Ectodermal cell (in vitro differentiated cells): ENCODE measurements around the gene SORCS2.

Experiments used
- H3K27ac ChIP-seq: 2 replicates; pipeline ENCODE4 v1.7.0; 2013; ENCODE audit warnings: mild to moderate bottlenecking, low read depth, low read length; ENCODE audit not compliant: insufficient read depth, poor library complexity, severe bottlenecking
- H3K27me3 ChIP-seq: 2 replicates; pipeline ENCODE4 v1.7.0; 2013; ENCODE audit warnings: mild to moderate bottlenecking, low read length; ENCODE audit not compliant: insufficient read depth, control insufficient read depth, poor library complexity, severe bottlenecking
- H3K36me3 ChIP-seq: one replicate; pipeline ENCODE4 v1.7.0; 2013; ENCODE audit warnings: low read length; ENCODE audit not compliant: control insufficient read depth, insufficient read depth
- H3K4me1 ChIP-seq: one replicate; pipeline ENCODE4 v1.7.0; 2013; ENCODE audit warnings: low read length; ENCODE audit not compliant: control insufficient read depth, insufficient read depth
- H3K4me3 ChIP-seq: 2 replicates; pipeline ENCODE4 v1.7.0; 2013; ENCODE audit warnings: low read depth, low read length, control low read depth; ENCODE audit not compliant: insufficient read depth
- H3K9me3 ChIP-seq: 2 replicates; pipeline ENCODE4 v1.7.0; 2013; ENCODE audit warnings: mild to moderate bottlenecking, low read length, moderate library complexity; ENCODE audit not compliant: control insufficient read depth
- WGBS, 2 experiments: methylation state at CpG; one replicate each; pipeline ENCODE4 v1.1.7; 2013; ENCODE audit warnings: missing lambda C conversion rate in 2 of 2; 5-methylcytosine and 5-hydroxymethylcytosine counted together

The SORCS2 gene

DNA sequence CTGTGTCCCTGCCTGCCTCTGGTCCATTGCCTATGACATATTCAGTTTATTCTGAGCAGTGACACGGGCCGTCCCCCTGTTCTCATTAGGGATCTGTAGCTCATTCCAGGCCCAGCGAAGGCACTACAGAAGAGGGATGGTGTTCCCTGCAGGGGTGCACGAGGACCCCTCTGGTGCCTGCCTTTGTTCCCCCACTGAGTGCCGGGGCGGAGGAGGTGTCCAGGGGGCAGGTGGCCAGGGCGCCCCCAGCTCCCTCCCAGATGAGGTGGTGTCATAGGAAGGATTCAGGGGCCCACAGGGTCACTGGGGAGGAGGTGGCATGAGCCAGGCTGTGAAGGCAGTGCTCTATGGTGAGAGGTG, 61.0 kb downstream of the SORCS2 start:
- Histone ChIP-seq H3K27me3 (no peaks in the 10 kb centered on the region), H3K9me3 (no peaks in the 10 kb centered on the region), H3K4me3 (no peak overlapping the region), H3K4me1 (peaks cover 6% of the 10 kb centered on the region), H3K27ac (no peak overlapping the region), H3K36me3 (no peaks in the 10 kb centered on the region)
- WGBS, 2 experiments = 77 to 81% methylated on average over 7 of the region's 7 CpGs

DNA sequence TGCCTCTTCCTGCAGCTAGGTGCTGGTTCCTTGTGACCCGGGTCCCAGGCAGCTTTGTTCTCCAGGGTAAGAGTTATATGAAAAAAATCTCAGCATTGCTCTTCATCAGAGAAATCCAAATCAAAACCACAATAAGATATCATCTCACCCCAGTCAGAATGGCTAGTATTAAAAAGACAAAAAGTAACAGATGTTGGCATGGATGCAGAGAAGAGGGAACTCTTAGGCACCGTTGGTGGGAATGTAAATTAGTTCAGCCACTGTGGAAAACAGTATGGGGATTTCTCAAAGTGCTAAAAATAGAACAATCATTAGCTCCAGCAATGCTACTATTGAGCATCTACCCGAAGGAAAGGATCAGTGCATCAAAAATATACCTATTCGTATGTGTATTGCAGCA, 61.5 kb downstream of the SORCS2 start:
- H3K36me3 ChIP-seq = no peaks in the 10 kb centered on the region
- no peak overlapping the region for H3K4me3 ChIP-seq
- WGBS, 2 experiments = 85 to 86% methylated on average over 4 of the region's 4 CpGs
- no peaks in the 10 kb centered on the region for H3K27me3 ChIP-seq
- no peaks in the 10 kb centered on the region for H3K9me3 ChIP-seq
- no peak overlapping the region for H3K27ac ChIP-seq
- H3K4me1 ChIP-seq = peaks cover 6% of the 10 kb centered on the region

DNA sequence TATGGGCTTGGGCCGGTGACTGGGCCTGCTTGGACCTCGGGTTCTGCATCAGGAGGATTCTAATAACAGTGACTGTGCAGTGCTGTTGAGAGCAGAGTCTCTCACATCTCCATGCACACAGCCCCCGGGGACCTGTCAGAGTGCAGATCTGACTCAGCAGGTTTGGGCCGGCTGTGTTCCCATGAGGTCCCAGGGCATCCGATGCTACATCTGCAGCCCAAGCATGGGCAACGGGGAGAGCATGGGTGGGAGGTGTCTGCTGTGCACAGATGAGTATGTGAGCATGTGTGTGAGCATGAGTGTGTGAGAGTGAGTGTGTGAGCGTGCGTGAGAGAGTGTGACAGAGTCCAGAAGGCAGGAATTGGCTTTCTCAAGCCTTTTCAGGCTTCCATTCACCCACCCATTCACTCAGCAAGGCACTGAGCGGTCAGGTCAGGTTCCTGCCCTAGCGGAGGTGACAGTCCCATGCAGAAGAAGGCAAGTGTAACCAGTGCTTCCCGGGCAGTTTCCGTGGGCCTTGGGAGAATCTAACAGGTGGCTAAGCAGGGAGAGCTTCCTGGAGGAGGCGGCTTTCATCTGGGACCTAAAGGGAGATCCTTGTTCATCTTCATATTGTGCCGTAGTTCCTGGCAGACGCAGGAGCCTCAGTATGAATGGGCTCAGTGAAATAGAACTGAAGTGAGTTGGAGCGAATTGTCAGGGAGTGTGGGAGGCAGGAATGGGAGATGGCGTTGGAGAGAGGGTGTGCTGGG, 62.6 kb downstream of the SORCS2 start:
- Histone ChIP-seq H3K4me1 (peaks cover 6% of the 10 kb centered on the region), H3K27ac (no peak overlapping the region), H3K36me3 (no peaks in the 10 kb centered on the region), H3K9me3 (no peaks in the 10 kb centered on the region), H3K4me3 (no peak overlapping the region), H3K27me3 (no peaks in the 10 kb centered on the region)
- 94% methylated on average over 17 of the region's 17 CpGs for WGBS, 2 experiments

DNA sequence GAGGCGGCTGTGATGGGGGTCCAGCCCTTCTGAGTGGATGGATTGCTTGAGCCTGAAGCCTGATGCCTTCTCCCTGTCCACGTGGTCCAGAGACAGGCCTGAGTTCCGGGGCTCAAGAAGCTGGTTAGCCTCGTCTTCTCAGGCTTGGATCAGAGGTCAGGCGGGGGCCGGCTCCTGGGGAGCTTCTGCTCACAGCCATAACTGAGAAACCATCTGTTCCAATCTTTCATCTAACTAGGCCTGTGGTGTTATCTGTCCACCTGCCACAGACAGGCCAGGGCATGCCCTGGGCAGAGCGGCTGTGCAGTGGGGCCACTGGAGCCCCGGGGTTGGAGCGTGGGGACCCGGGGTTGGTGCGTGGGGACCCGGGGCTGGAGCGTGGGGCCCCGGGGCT, 63.1 kb downstream of the SORCS2 start:
- H3K27me3 ChIP-seq = no peaks in the 10 kb centered on the region
- H3K4me3 ChIP-seq = no peak overlapping the region
- 91 to 95% methylated on average over 14 of the region's 14 CpGs for WGBS, 2 experiments

DNA sequence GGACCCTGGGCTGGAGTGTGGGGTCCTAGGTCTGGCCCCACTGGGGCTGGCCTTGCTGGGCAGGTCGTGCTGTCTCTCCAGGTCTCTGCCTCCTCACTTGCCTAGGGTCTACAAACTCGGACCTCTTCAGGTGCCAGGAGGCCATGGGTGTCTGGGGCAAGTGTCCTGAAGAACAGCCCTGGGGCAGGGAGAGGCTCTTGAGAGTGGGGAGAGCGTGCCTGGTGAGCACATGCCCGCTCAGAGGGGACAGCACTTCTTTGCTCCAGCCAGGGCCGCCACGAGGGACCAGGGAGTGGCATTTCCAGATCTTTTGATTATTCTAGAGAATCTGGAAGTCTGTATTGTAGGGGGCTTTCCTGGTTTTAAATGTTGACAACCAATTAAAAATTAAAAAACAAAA, 63.7 kb downstream of the SORCS2 start:
- no peaks in the 10 kb centered on the region for H3K27me3 ChIP-seq
- H3K27ac ChIP-seq = no peak overlapping the region
- H3K4me3 ChIP-seq = no peak overlapping the region
- 93 to 94% methylated on average over 6 of the region's 6 CpGs for WGBS, 2 experiments
- no peaks in the 10 kb centered on the region for H3K36me3 ChIP-seq
- peaks cover 6% of the 10 kb centered on the region for H3K4me1 ChIP-seq
- no peaks in the 10 kb centered on the region for H3K9me3 ChIP-seq

More for the DNA sequence above, 63.1 kb downstream of the SORCS2 start:
- H3K36me3 ChIP-seq = no peaks in the 10 kb centered on the region
- H3K9me3 ChIP-seq = no peaks in the 10 kb centered on the region
- peaks cover 6% of the 10 kb centered on the region for H3K4me1 ChIP-seq
- no peak overlapping the region for H3K27ac ChIP-seq

DNA sequence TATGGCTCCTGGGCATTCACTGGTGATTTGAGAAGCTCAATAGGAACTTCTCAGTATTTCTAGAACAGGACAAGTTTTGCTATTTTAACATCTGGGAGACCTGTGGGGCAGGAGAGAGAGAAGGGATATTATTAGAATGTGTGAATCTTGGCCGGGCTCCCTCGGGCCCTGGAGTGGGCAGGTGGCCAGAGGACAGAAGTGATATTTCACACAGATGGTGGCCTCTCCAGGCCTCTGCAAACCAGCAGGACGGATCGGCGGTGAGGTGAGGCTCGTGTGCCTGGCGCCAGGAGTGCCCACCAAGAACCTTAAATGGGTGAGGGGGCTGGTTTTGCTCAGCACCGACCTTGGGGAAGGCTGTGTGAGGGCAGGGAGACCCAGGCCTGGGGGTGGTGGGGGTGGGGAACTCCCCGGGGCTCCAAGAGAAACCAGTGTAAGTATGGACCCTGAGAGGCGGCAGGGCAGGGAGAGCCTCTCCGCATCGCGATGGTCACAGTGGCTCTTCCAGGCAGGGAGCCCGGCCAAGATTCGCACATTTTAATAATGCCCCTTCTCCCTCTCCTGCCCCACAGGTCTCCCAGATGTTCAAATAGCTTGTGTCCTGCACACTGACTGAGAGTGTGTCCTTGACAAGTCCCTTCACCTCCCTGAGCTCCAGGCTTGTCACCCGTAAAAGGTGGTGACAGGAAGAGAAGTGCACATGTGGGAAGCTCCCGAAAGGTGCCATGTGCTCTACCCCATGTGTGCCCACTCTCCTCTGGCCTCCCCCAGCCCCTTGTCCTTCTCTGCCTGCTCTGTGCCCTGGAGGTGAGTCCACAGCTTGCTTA, 64.9 kb downstream of the SORCS2 start:
- H3K9me3 ChIP-seq = no peaks in the 10 kb centered on the region

DNA sequence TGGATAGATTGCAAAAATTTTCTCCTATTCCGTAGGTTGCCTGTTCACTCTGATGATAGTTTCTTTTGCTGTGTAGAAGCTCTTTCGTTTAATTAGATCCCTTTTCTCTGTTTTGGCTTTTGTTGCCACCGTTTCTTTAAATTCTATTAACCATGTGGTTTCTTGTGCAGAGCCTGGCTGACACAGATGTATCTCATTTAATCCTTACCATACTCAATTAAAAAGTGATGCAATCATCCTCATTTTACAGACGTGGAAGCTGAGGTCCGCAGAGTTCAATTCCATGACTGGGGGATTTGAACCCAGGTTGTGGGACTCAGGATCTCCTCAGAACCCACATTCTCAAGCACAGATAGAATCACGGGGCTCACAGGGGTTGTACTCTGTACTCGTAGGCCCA, 66.7 kb downstream of the SORCS2 start:
- H3K4me1 ChIP-seq = no peaks in the 10 kb centered on the region
- H3K36me3 ChIP-seq = no peaks in the 10 kb centered on the region
- no peaks in the 10 kb centered on the region for H3K9me3 ChIP-seq
- no peaks in the 10 kb centered on the region for H3K27me3 ChIP-seq
- no peak overlapping the region for H3K27ac ChIP-seq
- H3K4me3 ChIP-seq = no peak overlapping the region
- WGBS, 2 experiments = 93 to 94% methylated on average over 7 of the region's 7 CpGs

More for the DNA sequence above, 64.9 kb downstream of the SORCS2 start:
- Histone ChIP-seq H3K36me3 (no peaks in the 10 kb centered on the region), H3K27ac (no peak overlapping the region), H3K4me1 (peaks cover 6% of the 10 kb centered on the region), H3K27me3 (no peaks in the 10 kb centered on the region), H3K4me3 (no peak overlapping the region)
- 87 to 89% methylated on average over 17 of the region's 17 CpGs for WGBS, 2 experiments

DNA sequence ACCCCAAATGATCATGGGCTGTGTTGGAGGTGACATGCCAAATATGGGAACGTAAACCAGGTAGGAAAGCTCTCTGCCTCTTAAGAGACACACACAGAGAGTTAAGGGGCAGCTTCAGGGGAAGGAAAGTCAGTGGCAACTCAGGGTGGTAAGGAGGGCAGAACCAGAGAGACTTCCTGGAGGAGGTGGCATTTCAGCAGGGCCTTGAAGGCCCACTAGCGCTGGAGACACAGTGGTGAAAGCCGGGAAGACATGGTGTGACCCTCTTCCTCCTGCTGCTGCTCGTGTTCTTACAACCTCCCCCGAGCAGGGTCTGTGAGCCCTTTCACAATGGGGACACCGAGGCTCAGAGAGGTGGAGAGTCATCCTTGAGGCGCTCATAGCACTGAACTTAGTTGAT, 68.2 kb downstream of the SORCS2 start:
- H3K27me3 ChIP-seq = no peaks in the 10 kb centered on the region
- no peaks in the 10 kb centered on the region for H3K9me3 ChIP-seq
- H3K4me1 ChIP-seq = no peaks in the 10 kb centered on the region
- no peak overlapping the region for H3K27ac ChIP-seq
- H3K36me3 ChIP-seq = no peaks in the 10 kb centered on the region
- no peak overlapping the region for H3K4me3 ChIP-seq
- 94 to 95% methylated on average over 7 of the region's 7 CpGs for WGBS, 2 experiments

DNA sequence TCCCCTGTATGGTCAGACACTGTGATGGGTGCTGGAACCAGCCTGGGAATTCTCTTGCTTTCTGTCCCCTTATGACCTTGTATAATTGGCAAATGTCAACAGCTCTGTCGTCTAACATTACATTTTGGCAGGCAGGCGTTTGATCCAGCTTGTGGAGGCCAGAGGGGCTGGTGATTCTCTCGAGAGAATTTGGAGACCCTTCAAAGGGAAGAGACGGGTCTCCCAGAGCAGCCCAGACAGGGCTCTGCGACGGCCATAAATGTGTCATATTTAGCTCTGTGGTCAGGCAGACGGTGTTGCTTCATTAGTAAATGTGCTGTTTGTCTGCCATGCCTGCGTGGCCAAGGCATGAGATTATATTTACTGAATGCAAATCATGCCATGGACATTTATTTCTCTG, 68.7 kb downstream of the SORCS2 start:
- Histone ChIP-seq H3K4me1 (no peaks in the 10 kb centered on the region), H3K9me3 (no peaks in the 10 kb centered on the region), H3K27ac (no peak overlapping the region), H3K27me3 (no peaks in the 10 kb centered on the region), H3K36me3 (no peaks in the 10 kb centered on the region), H3K4me3 (no peak overlapping the region)
- 94 to 95% methylated on average over 8 of the region's 8 CpGs for WGBS, 2 experiments

DNA sequence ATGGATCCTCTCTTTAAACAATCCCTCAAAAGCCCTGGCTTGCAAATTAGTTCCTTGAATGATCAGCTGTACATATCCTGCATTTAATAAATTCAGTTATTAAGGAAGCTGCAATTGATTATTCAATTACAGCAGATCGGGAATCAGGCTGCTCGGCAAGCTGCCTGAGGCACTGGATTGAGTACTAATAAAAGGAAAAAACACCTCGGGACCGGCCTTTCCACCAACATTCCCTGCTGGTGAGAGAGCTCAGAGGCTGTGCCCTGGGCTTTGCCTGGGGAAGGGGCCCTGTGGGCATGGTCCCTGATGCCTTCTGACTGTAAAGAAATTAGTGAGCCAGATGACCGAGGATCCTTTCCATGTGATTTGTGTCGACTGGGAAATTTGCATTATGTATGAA, 69.2 kb downstream of the SORCS2 start:
- H3K4me3 ChIP-seq = no peak overlapping the region
- H3K27me3 ChIP-seq = no peaks in the 10 kb centered on the region
- H3K4me1 ChIP-seq = no peaks in the 10 kb centered on the region
- H3K27ac ChIP-seq = no peak overlapping the region
- WGBS, 2 experiments = 88 to 89% methylated on average over 5 to 6 of the region's 6 CpGs
- H3K36me3 ChIP-seq = no peaks in the 10 kb centered on the region
- H3K9me3 ChIP-seq = no peaks in the 10 kb centered on the region
